Activated naive CD4-positive, alpha-beta T cell treated with anti-CD3 and anti-CD28 coated beads, Interleukin-2, amount 50 U/mL, for 24 hours (primary cell): Measurements from ENCODE around the gene POU2F3.

Experiments used
- H3K27ac Mint-ChIP-seq: one replicate; pipeline ENCODE4 v1.8.0; 2021; ENCODE audit warnings: mild to moderate bottlenecking, mixed read lengths
- H3K27me3 Mint-ChIP-seq: one replicate; pipeline ENCODE4 v1.8.0; 2021; ENCODE audit warnings: mixed read lengths
- H3K36me3 Mint-ChIP-seq: one replicate; pipeline ENCODE4 v1.8.0; 2021; ENCODE audit warnings: mixed read lengths
- H3K4me1 Mint-ChIP-seq: one replicate; pipeline ENCODE4 v1.8.0; 2021; ENCODE audit warnings: mixed read lengths
- H3K4me3 Mint-ChIP-seq: one replicate; pipeline ENCODE4 v1.8.0; 2021; ENCODE audit warnings: mild to moderate bottlenecking, mixed read lengths
- H3K9me3 Mint-ChIP-seq: one replicate; pipeline ENCODE4 v1.8.0; 2021; ENCODE audit warnings: mixed read lengths

POU2F3 gene

DNA sequence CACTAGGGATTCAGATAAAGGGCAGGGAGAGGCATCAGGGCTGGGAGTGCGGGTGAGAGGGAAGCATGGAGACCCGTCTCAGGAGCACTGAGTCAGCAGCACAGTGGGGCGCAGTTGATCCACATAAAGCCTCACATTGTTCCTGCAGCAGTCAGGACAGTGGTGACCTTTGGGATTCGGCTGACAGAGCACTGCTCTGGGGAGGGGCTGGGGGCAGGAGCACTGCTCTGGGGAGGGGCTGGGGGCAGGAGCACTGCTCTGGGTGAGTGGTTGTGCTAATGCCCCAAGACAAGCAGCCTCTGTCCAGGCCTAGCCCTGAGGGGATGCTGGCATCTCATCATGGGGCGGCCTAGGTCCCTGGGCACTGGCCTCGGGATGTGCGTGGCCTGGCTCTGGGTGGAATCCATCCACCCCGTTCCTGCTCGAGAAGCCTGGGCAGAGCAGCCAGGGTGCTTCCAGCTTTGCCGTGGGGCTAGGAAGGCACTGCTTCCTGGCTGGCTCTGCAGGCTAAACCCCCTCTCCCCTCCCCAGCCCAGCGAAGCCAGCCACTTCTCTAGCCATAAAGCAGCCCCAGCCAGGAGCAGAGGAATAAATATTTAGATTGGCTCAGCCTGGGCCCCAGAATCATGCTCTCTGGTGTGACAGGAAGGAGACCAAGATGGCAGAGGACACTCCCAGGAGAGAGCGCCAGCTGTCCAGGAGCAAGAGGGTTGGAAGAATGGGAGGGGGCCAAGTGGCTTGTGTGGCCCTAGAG, 21.8 kb upstream of the POU2F3 start:
- peaks cover 4% of the 10 kb centered on the region for H3K4me1 Mint-ChIP-seq
- no peak overlapping the region for H3K27ac Mint-ChIP-seq
- H3K9me3 Mint-ChIP-seq: no peaks in the 10 kb centered on the region
- no peak overlapping the region for H3K4me3 Mint-ChIP-seq
- H3K36me3 Mint-ChIP-seq: no peaks in the 10 kb centered on the region
- H3K27me3 Mint-ChIP-seq: no peaks in the 10 kb centered on the region

DNA sequence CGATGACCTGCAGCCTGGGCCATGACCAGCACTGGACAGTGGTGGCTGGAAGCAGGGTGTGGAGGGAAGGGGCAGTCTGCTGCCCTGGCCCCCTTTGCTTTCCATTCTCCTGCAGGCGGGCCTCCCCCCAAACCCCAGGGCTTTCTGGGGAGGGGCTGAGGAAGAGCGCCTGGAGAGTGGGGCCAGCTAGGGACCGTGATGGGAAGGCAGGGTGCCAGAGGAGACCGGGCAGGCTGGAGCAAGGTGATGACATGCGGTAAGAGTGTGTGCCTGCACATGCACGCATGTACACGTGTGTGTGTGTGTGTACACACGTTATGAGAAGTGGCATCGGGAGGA, 21.3 kb upstream of the POU2F3 start:
- Mint-ChIP-seq H3K27ac (no peak overlapping the region), H3K4me3 (no peak overlapping the region), H3K4me1 (peaks cover 3% of the 10 kb centered on the region), H3K27me3 (no peaks in the 10 kb centered on the region), H3K9me3 (no peaks in the 10 kb centered on the region), H3K36me3 (no peaks in the 10 kb centered on the region)

DNA sequence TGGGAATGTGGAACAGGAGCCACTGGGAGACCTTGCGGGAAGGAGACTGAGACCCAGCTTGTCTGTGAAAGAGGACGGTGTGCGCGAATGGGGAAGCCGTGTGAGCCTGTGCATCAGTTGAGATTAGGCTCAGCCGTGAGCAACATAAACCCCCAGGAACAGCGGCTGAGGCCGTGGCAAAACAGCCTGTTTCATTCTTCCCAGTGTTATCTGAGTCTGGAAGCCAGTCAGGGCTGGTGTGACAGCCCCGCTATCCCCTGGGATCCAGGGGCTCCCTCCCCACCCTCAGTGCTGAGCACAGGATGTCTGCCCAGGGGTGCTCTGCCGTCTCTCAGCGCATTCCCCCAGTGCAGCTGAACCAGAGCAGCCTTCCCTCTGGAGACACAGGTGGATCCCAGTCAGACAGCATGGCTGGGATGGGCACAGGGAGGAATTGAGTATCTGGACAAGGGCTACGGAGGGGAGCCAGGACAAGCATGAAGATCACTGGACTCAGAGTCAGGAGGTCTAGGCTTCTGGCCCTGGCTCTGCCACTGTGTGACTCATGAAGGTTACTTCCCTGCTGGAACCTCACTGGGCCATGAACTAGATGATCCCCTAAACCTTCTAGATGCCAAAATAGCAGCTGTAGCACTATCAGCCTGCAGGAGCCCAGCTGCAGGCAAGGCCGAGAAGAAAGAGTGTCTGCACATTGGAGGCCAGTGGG, 20.6 kb upstream of the POU2F3 start:
- Mint-ChIP-seq H3K9me3 (no peaks in the 10 kb centered on the region), H3K27me3 (no peaks in the 10 kb centered on the region), H3K36me3 (no peaks in the 10 kb centered on the region), H3K27ac (no peak overlapping the region), H3K4me1 (peaks cover 3% of the 10 kb centered on the region), H3K4me3 (no peak overlapping the region)

DNA sequence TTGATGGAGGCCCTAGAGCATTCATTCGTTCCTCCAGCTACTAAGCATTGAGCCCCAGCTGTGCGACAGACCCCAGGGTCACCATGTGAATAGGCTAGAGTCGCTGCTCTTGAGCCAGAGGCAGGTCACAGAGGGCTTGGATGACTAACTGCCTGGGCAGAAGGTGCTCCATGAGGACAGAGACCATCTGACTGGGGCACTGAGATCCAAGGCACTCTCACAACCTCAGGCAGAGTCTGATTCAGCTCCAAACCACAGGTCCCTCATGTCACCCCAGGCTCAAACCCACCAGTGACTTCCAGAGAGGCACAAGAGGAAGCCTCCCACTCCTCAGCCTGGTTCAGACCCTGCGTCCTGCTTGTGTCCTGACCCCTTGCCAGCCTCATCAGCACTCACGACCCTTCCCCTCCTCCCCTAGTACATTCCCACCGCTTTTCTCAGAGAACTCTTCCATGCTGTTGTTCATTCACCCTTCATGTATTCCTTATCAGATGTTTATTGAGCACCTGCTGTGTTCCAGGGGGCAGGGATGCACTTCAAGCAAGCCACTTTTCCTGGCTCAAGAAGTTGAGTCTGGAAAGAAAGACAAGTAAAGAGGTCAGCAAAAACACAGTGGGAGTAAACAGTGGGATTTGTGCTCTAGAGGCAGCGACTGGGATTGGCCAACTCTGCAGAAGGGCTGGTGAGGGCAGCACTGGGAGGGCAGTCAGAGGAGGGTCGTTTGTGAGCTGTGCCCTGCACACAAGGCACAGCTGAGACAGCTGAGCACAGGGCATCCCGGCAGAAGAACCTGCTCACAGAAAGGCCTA, 19.8 kb upstream of the POU2F3 start:
- H3K27me3 Mint-ChIP-seq: no peaks in the 10 kb centered on the region
- no peak overlapping the region for H3K4me3 Mint-ChIP-seq
- H3K27ac Mint-ChIP-seq: no peak overlapping the region
- no peaks in the 10 kb centered on the region for H3K36me3 Mint-ChIP-seq
- H3K4me1 Mint-ChIP-seq: peaks cover 7% of the 10 kb centered on the region
- H3K9me3 Mint-ChIP-seq: no peaks in the 10 kb centered on the region

DNA sequence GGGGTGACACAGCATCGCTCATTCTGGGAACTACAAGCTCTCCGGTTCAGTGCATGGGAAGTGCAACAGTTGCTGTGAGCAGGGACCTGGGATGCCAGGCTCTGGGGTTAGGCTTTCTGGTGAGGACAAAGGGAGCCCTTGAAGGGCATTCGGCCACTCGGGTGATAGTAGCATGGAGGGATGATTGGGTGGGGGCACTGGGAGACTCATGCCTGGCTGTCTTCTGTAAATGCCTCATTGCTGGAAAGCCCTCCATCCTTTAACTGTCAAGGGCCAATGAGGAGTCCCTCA, 19.2 kb upstream of the POU2F3 start:
- Mint-ChIP-seq H3K27ac (no peak overlapping the region), H3K4me3 (no peak overlapping the region), H3K36me3 (no peaks in the 10 kb centered on the region), H3K4me1 (peaks cover 8% of the 10 kb centered on the region), H3K27me3 (no peaks in the 10 kb centered on the region), H3K9me3 (no peaks in the 10 kb centered on the region)

DNA sequence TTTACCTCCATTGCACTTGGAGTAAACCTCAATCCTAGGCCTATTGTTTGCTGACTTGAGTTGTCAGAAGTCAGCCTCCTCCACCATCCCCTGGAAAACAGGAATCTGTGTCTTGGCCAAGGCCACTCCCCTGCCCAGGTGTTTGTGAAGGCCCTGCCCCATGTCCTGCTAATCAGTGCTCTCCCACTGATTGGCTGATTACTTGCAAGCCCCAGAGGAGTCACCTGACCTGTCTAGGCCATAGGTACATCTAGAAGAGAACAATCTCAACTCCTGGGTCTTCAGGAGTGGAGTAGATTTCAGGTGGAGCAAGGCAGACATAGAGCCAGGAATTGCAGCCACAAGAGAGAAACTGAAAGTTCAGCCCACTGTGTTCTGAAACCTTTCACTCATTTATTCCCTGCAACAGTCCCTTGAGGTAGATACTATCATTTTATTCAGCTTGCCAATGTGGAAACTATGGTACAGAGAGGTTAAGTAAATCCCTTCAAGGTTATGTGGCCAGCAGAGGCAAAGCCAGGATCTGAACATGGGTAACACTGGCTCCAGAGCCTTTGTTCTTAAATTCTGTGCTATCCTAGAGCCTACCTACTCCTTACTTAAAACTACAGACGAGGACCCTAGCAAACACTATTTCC, 18.7 kb upstream of the POU2F3 start:
- H3K27ac Mint-ChIP-seq: no peak overlapping the region
- H3K36me3 Mint-ChIP-seq: no peaks in the 10 kb centered on the region

DNA sequence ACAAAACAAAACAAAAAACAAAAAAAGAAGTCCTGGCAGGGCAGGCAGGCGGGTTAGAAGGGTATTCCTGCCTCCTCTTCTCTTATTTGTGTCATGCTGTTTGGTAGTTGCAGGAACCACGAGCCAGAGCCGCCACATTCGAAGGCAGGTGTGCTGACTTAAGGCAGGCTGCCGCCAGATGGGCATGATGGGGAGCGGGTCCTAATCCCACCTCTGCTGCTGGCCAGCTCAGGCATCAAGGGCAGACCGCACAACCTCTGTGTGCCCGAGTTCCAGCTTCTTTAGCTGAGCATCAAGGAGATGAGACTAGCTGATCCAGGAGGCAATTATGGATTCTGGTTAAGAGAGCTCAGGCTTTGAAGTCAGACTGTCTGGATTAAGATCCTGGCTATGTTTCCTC, 17.0 kb upstream of the POU2F3 start:
- no peak overlapping the region for H3K27ac Mint-ChIP-seq
- H3K4me1 Mint-ChIP-seq: peaks cover 8% of the 10 kb centered on the region
- H3K27me3 Mint-ChIP-seq: no peaks in the 10 kb centered on the region
- no peak overlapping the region for H3K4me3 Mint-ChIP-seq
- H3K36me3 Mint-ChIP-seq: no peaks in the 10 kb centered on the region
- H3K9me3 Mint-ChIP-seq: no peaks in the 10 kb centered on the region

More for the DNA sequence above, 18.7 kb upstream of the POU2F3 start:
- Mint-ChIP-seq H3K9me3 (no peaks in the 10 kb centered on the region), H3K4me1 (peaks cover 8% of the 10 kb centered on the region), H3K4me3 (no peak overlapping the region), H3K27me3 (no peaks in the 10 kb centered on the region)

DNA sequence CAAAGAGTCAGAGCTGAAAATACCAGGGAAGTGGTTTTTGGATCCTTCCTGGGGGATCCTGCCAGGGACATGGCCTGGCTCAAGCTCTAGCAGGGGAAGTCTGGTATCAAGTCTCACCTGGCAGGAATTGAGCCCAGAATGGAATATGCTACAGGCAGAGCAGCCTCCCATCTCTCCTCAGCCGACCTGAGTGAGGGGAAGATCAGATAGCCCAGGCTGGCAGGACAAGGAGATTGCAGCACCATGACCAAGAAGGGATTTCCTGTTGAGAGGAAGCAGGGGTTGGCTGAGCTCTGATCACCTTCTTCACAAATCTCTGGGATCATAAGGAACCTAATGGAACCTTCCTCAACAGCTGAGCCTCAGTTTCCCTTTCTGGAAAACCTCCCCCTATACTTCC, 16.1 kb upstream of the POU2F3 start:
- Mint-ChIP-seq H3K27me3 (no peaks in the 10 kb centered on the region), H3K36me3 (no peaks in the 10 kb centered on the region), H3K27ac (no peak overlapping the region), H3K4me1 (peaks cover 8% of the 10 kb centered on the region), H3K9me3 (no peaks in the 10 kb centered on the region), H3K4me3 (no peak overlapping the region)

DNA sequence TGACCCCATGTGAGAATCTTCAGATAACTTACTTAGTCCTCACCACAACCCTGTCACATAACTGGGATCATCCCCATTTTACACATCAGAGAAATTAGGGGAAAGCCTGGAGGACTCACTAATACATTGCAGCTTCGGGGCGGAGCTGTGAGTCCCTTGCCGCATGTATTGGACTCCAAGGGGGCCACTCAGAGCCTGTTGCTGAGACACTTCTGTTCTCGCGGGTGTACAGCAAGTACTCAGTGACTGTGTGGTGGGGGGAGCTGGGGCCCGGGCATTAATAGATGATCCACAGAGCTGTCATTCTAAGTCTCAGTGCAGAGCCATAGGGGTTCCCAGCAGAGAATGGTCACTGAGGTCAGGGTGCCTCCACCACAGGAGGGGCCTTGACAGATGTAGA, 15.6 kb upstream of the POU2F3 start:
- H3K27ac Mint-ChIP-seq: no peak overlapping the region
- H3K27me3 Mint-ChIP-seq: no peaks in the 10 kb centered on the region
- H3K36me3 Mint-ChIP-seq: no peaks in the 10 kb centered on the region
- H3K4me1 Mint-ChIP-seq: peaks cover 8% of the 10 kb centered on the region
- H3K4me3 Mint-ChIP-seq: no peak overlapping the region
- H3K9me3 Mint-ChIP-seq: no peaks in the 10 kb centered on the region

DNA sequence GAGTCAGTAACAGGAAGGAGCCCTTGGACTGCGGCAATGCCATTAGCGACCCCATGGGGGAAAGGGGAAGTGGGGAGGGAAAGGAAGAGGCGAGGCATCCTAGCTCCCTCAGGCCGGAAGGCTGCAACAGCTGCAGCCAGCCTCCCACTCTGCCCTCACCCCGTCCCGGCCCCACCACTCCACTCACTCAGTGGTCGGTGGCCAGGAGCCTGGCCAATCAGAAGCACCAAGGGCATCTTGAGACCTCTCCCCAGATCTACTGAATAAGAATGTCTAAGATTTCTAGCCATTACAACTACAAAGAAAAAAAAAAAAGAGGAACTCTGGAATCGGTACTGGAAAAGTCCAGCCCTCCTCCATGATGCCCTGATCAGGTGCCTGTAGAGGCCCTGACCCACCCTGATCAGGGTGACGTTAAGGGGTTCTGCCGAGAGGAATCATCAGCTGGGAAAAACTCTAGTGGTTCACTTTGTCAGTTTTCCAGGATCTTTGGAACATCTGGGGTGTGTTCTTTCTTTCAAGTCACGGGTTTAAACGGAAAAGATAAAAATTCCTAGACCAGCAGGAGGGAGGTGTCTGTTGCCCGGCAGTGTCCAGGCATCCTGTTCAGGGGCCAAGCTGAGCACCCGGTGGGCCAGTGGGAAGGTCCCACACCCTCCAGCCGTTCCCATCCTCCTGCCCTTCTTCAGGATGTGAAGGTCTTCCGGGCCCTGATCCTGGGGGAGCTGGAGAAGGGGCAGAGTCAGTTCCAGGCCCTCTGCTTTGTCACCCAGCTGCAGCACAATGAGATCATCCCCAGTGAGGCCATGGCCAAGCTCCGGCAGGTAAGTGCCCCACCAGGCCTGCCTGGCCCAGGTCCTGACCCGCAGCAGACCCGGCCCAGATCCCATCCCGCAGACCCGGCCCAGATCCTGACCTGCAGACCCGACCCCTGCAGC, 14.7 kb upstream of the POU2F3 start:
- no peak overlapping the region for H3K4me3 Mint-ChIP-seq
- H3K27ac Mint-ChIP-seq: no peak overlapping the region
- H3K36me3 Mint-ChIP-seq: no peaks in the 10 kb centered on the region
- no peaks in the 10 kb centered on the region for H3K9me3 Mint-ChIP-seq
- no peaks in the 10 kb centered on the region for H3K27me3 Mint-ChIP-seq
- H3K4me1 Mint-ChIP-seq: peaks cover 8% of the 10 kb centered on the region

DNA sequence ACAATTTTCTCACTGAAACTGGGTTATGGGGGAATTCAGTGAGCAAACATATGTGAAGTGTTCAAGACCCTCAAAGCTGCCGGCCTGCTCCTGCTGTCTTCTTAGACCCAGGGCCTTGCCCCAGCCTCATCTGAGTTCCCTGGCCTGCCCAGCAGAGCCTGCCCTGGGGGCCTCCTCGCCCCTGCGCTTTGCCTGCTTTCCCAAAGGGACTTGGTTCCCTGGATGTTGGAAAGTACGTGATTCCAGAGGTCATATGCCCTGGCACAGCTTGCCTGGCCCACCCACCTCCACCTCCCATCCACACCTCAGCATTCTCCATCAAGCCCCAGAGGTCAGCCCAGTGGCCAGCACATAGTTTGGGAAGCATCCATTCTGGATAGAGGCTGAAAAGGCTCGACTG, 13.7 kb upstream of the POU2F3 start:
- Mint-ChIP-seq H3K27ac (no peak overlapping the region), H3K36me3 (no peaks in the 10 kb centered on the region), H3K9me3 (no peaks in the 10 kb centered on the region), H3K4me3 (no peak overlapping the region), H3K4me1 (peaks cover 5% of the 10 kb centered on the region), H3K27me3 (no peaks in the 10 kb centered on the region)

DNA sequence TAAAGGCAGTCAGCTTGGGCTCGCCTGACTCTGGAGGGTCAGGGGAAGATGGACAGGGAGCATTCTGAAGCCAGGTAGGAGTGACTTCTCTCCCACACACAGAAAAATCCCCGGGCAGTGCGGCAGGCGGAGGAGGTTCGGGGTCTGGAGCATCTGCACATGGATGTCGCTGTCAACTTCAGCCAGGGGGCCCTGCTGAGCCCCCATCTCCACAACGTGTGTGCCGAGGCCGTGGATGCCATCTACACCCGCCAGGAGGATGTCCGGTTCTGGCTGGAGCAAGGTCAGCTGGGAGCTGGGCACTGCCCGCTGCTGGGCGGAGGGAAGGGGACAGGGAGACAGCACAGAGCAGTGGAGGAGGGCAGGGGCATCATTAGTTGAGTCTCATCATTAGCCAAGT, 13.2 kb upstream of the POU2F3 start:
- no peak overlapping the region for H3K27ac Mint-ChIP-seq
- H3K9me3 Mint-ChIP-seq: no peaks in the 10 kb centered on the region
- no peak overlapping the region for H3K4me3 Mint-ChIP-seq
- H3K4me1 Mint-ChIP-seq: peaks cover 5% of the 10 kb centered on the region
- H3K27me3 Mint-ChIP-seq: no peaks in the 10 kb centered on the region
- H3K36me3 Mint-ChIP-seq: no peaks in the 10 kb centered on the region

DNA sequence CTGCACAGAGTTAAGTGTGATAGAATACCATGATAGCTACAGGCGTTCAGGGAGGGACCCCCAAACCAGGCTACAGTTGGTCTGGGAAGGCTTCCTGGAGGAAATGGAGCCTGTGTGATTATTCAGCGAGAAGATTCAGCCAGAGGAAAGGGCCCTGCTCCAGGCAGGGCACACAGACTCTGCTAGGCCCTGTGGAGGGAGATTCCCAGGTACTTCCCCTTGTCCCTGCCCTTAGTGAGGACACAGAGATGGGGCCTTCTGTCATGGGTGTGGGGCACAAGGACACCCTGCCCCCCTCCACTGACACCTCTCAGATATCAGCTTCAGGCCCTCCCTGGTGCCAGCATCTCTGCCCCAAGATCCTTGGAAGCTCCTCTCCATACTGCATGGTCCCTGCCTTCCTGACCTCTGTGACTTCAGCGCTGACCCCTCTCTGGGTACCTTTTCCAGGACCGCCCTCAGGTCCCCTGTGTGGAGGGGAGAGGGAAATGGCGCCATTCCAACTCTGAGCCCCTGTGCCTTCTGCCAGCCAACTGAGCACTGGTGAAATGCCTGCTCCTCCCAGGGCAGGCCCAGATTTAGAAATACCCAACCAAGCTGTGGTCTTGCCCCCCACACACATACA, 12.6 kb upstream of the POU2F3 start:
- H3K27ac Mint-ChIP-seq: no peak overlapping the region
- peaks cover 5% of the 10 kb centered on the region for H3K4me1 Mint-ChIP-seq
- no peaks in the 10 kb centered on the region for H3K36me3 Mint-ChIP-seq
- no peaks in the 10 kb centered on the region for H3K9me3 Mint-ChIP-seq
- H3K27me3 Mint-ChIP-seq: no peaks in the 10 kb centered on the region
- no peak overlapping the region for H3K4me3 Mint-ChIP-seq

DNA sequence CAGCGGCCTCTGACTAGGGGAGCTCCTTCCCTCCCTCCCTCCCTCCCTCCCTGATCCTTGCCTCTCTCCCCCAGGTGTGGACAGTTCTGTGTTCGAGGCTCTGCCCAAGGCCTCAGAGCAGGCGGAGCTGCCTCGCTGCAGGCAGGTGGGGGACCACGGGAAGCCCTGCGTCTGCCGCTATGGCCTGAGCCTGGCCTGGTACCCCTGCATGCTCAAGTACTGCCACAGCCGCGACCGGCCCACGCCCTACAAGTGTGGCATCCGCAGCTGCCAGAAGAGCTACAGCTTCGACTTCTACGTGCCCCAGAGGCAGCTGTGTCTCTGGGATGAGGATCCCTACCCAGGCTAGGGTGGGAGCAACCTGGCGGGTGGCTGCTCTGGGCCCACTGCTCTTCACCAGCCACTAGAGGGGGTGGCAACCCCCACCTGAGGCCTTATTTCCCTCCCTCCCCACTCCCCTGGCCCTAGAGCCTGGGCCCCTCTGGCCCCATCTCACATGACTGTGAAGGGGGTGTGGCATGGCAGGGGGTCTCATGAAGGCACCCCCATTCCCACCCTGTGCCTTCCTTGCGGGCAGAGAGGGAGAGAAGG, 11.1 kb upstream of the POU2F3 start:
- no peaks in the 10 kb centered on the region for H3K9me3 Mint-ChIP-seq

More for the DNA sequence above, 11.1 kb upstream of the POU2F3 start:
- Mint-ChIP-seq H3K4me3 (no peak overlapping the region), H3K36me3 (no peaks in the 10 kb centered on the region), H3K4me1 (peaks cover 5% of the 10 kb centered on the region), H3K27me3 (no peaks in the 10 kb centered on the region), H3K27ac (no peak overlapping the region)
